MM.1S (cell line): ENCODE results near the gene CD320.
A peak's percentile ranks its signal among the peaks of the same experiment; 100 is the strongest.

Experiments used
- DNase-seq: peaks from one replicate; pipeline ENCODE4 v3.0.0-alpha.2; 2015
- H2AFZ ChIP-seq: fragments of 300-600 bp; sonication (generic); 2 replicates; pipeline ENCODE4 v1.6.0; 2016; ENCODE audit warnings: antibody characterized with exemption, low read length
- H3F3A ChIP-seq: fragments of 300-600 bp; sonication (generic); 2 replicates; pipeline ENCODE4 v1.6.1; 2016; ENCODE audit warnings: mild to moderate bottlenecking, antibody characterized with exemption, low read length, moderate library complexity, mixed read lengths; ENCODE audit not compliant: insufficient read depth
- H3K27ac ChIP-seq: fragments of 300-600 bp; sonication (generic); 2 replicates; pipeline ENCODE4 v1.5.1; 2016; ENCODE audit warnings: mild to moderate bottlenecking, low read length
- H3K27me3 ChIP-seq: fragments of 300-600 bp; sonication (generic); replicated peaks from 2 replicates; pipeline ENCODE4 v1.6.0; 2016; ENCODE audit warnings: low read length; ENCODE audit not compliant: insufficient read depth
- H3K36me3 ChIP-seq: fragments of 300-600 bp; sonication (generic); replicated peaks from 2 replicates; pipeline ENCODE4 v1.6.1; 2016; ENCODE audit warnings: mild to moderate bottlenecking, low read length, mixed read lengths; ENCODE audit not compliant: insufficient read depth
- H3K4me1 ChIP-seq: fragments of 300-600 bp; sonication (generic); 2 replicates; pipeline ENCODE4 v1.6.1; 2016; ENCODE audit warnings: low read length, mixed read lengths
- H3K4me2 ChIP-seq: fragments of 300-600 bp; sonication (generic); 2 replicates; pipeline ENCODE4 v1.6.0; 2016; ENCODE audit warnings: low read depth, low read length
- H3K4me3 ChIP-seq: fragments of 300-600 bp; sonication (generic); 2 replicates; pipeline ENCODE4 v1.5.1; 2016; ENCODE audit warnings: low read length, mixed read lengths
- H3K79me2 ChIP-seq: fragments of 300-600 bp; sonication (generic); 2 replicates; pipeline ENCODE4 v1.6.1; 2016; ENCODE audit warnings: mixed run types, low read length, mixed read lengths
- H3K9ac ChIP-seq: fragments of 300-600 bp; sonication (generic); 2 replicates; pipeline ENCODE4 v1.6.1; 2016; ENCODE audit warnings: low read length, mixed read lengths
- H3K9me2 ChIP-seq: fragments of 300-600 bp; sonication (generic); replicated peaks from 2 replicates; pipeline ENCODE4 v1.6.1; 2016; ENCODE audit warnings: mild to moderate bottlenecking, low read length, mixed read lengths; ENCODE audit not compliant: insufficient read depth
- H3K9me3 ChIP-seq: fragments of 300-600 bp; sonication (generic); replicated peaks from 2 replicates; pipeline ENCODE4 v1.6.1; 2016; ENCODE audit warnings: mild to moderate bottlenecking, low read length, mixed read lengths; ENCODE audit not compliant: insufficient read depth
- H4K20me1 ChIP-seq: fragments of 300-600 bp; sonication (generic); 2 replicates; pipeline ENCODE4 v1.6.1; 2016; ENCODE audit warnings: mild to moderate bottlenecking, low read length, moderate library complexity, mixed read lengths; ENCODE audit not compliant: insufficient read depth
- EZH2 ChIP-seq: fragments of 300-600 bp; sonication (generic); optimal IDR thresholded peaks from 2 replicates; pipeline ENCODE3; 2017; ENCODE audit warnings: low read depth, mild to moderate bottlenecking, antibody characterized with exemption, low read length, mixed read lengths
- EZH2phosphoT487 ChIP-seq: fragments of 300-600 bp; sonication (generic); IDR thresholded peaks from 2 replicates; pipeline ENCODE4 v1.6.1; 2018; ENCODE audit warnings: antibody characterized with exemption, low read length
- TF ChIP-seq, protein P1 (sequence below): fragments of 300-600 bp; sonication (generic); IDR thresholded peaks from 2 replicates; pipeline ENCODE4 v1.5.1; 2016; ENCODE audit warnings: antibody characterized with exemption, low read length, mixed read lengths

CD320 gene

DNA sequence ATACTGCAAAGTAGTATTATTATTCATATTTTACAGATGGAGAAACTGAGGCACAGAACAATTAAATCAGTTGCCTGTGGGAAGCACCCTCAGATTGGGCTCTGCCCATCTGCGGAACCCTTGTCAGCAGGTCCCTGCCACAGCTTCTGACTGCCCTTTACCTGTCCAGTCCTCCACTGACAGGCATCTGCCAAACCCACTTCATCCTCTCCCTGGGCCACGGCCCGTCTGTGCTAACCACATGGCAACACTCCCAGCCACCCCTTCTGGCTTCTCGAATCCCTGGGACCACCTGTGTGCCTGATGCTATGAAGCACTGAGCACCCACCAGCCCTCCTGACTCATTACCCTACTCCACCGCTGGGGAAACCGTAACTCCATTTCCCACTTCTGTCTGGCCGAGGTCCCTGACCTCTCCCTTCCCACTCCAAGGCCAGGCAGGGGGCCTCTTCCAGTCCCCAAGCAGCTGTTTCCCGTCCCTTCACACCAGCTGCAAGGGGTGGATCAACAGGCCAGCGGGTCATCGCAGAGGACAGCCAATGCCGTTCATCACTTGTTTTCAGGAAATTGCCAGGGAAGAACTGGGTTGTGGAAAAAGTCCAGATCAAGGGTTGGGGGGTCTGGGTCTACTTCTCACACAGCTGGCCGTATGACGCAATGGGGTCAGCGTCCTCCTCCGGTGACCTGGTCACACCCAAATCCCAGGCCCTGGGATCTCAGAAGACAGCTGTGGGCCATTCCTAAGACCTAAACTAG, 32.4 kb upstream of the CD320 start:
- Histone ChIP-seq H3K79me2 (no peaks in the 10 kb centered on the region), H3K9me3 (no peaks in the 10 kb centered on the region), H3K4me3 (no peak overlapping the region), H3K27ac (no peak overlapping the region), H3K9ac (no peak overlapping the region), H3K36me3 (no peaks in the 10 kb centered on the region), H3F3A (no peaks in the 10 kb centered on the region; the same call in 1 of the 2 replicates), H3K4me1 (no peaks in the 10 kb centered on the region), H3K4me2 (no peak overlapping the region), H3K27me3 (peaks cover 86% of the 10 kb centered on the region), H3K9me2 (no peaks in the 10 kb centered on the region), H4K20me1 (no peaks in the 10 kb centered on the region), H2AFZ (no peak overlapping the region)
- no peak for TF ChIP-seq EZH2
- TF ChIP-seq, protein P1, sequence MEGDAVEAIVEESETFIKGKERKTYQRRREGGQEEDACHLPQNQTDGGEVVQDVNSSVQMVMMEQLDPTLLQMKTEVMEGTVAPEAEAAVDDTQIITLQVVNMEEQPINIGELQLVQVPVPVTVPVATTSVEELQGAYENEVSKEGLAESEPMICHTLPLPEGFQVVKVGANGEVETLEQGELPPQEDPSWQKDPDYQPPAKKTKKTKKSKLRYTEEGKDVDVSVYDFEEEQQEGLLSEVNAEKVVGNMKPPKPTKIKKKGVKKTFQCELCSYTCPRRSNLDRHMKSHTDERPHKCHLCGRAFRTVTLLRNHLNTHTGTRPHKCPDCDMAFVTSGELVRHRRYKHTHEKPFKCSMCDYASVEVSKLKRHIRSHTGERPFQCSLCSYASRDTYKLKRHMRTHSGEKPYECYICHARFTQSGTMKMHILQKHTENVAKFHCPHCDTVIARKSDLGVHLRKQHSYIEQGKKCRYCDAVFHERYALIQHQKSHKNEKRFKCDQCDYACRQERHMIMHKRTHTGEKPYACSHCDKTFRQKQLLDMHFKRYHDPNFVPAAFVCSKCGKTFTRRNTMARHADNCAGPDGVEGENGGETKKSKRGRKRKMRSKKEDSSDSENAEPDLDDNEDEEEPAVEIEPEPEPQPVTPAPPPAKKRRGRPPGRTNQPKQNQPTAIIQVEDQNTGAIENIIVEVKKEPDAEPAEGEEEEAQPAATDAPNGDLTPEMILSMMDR: peak; percentile 16
- no peak for TF ChIP-seq EZH2phosphoT487
- no peak for DNase-seq

DNA sequence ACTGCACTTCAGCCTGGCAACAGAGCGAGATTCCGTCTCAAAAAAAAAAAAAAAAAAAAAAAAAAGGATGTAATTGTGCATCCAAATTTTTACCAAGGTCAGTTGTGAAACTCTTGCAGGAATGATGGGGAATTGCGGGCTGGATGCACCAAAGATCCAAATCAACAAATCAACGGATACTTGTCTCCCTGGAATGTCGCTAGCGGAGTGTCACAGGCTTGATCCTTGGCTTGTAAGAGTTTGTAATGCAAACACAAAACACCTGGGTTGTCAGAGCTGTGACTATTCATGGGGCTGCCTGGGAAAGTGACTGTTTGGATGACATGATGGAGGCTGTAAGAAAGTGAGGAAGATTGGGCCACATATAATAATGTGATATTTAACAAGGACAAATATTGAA, 30.7 kb upstream of the CD320 start:
- no peaks in the 10 kb centered on the region; the same call in 1 of the 2 replicates for H4K20me1 ChIP-seq
- TF ChIP-seq, protein P1: no peak
- TF ChIP-seq EZH2phosphoT487: no peak
- TF ChIP-seq EZH2: no peak
- no peak overlapping the region for H2AFZ ChIP-seq
- no peaks in the 10 kb centered on the region for H3K79me2 ChIP-seq
- peaks cover 81% of the 10 kb centered on the region for H3K27me3 ChIP-seq
- no peak overlapping the region for H3K9ac ChIP-seq
- no peak overlapping the region for H3K27ac ChIP-seq
- H3F3A ChIP-seq: no peaks in the 10 kb centered on the region; the same call in 1 of the 2 replicates
- H3K36me3 ChIP-seq: no peaks in the 10 kb centered on the region
- no peak for DNase-seq
- H3K9me3 ChIP-seq: no peaks in the 10 kb centered on the region
- no peak overlapping the region for H3K4me2 ChIP-seq
- no peak overlapping the region for H3K4me3 ChIP-seq
- H3K4me1 ChIP-seq: no peaks in the 10 kb centered on the region
- no peaks in the 10 kb centered on the region for H3K9me2 ChIP-seq

DNA sequence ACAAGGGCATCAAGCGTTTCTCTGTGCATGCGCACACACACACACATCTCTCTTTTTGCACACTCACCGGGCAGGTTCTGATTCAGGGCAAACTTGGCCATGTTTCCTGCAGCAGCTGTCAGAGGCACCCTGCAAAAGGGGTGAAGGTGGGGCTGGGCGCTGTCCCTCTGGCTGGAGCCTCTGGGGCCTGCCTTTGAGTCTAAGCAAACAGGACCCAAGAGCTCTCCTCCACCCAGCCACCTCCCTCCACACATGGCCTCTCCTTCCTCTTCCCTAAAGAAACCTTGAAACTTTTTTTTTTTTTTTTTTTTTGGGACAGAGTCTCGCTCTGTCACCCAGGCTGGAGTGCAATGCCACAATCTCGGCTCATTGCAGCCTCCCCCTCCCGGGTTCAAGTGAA, 29.6 kb upstream of the CD320 start:
- Histone ChIP-seq H3K4me2 (no peak overlapping the region), H4K20me1 (no peaks in the 10 kb centered on the region; the same call in 1 of the 2 replicates), H2AFZ (no peak overlapping the region), H3K27ac (no peak overlapping the region), H3F3A (no peaks in the 10 kb centered on the region; the same call in 1 of the 2 replicates), H3K79me2 (no peaks in the 10 kb centered on the region), H3K27me3 (peaks cover 86% of the 10 kb centered on the region), H3K4me1 (no peaks in the 10 kb centered on the region), H3K4me3 (no peak overlapping the region), H3K9ac (no peak overlapping the region), H3K9me2 (no peaks in the 10 kb centered on the region), H3K9me3 (no peaks in the 10 kb centered on the region), H3K36me3 (no peaks in the 10 kb centered on the region)
- DNase-seq: no peak
- TF ChIP-seq EZH2: no peak
- TF ChIP-seq, protein P1: no peak
- no peak for TF ChIP-seq EZH2phosphoT487
